GM23338 (cell line): ENCODE data around the gene BCL2L2. TPM values are rescaled to one million over a fixed set of nuclear protein-coding genes. Genes with fewer than 3 reads are reported as not detected.

ENCODE experiments used
- ATAC-seq: fragments of 200-7000 bp; cut with Tn5 transposase; 3 replicates; pipeline ENCODE4 v1.9.1; 2020
- DNase-seq: peaks from one replicate; pipeline ENCODE4 v3.0.0-alpha.2; 2015; ENCODE audit warnings: low spot score
- H2AFZ ChIP-seq: fragments of 200-600 bp; sonication (generic); 2 replicates; pipeline ENCODE4 v1.8.0; 2016; ENCODE audit warnings: antibody characterized with exemption, mild to moderate bottlenecking, moderate library complexity
- H3F3A ChIP-seq: fragments of 200-600 bp; sonication (generic); replicated peaks from 2 replicates; pipeline ENCODE4 v1.8.0; 2017; ENCODE audit warnings: antibody characterized with exemption, mixed run types, low read depth
- H3K27ac ChIP-seq: fragments of 200-600 bp; sonication (generic); 2 replicates; pipeline ENCODE4 v1.6.1; 2016; ENCODE audit warnings: low read depth
- H3K27me3 ChIP-seq: fragments of 200-600 bp; sonication (generic); 2 replicates; pipeline ENCODE4 v1.8.0; 2016; ENCODE audit warnings: mild to moderate bottlenecking, mixed run types, moderate library complexity; ENCODE audit not compliant: insufficient read depth
- H3K36me3 ChIP-seq: fragments of 200-600 bp; sonication (generic); 2 replicates; pipeline ENCODE4 v1.8.0; 2016; ENCODE audit warnings: mild to moderate bottlenecking; ENCODE audit not compliant: insufficient read depth
- H3K4me1 ChIP-seq: fragments of 200-600 bp; sonication (generic); 2 replicates; pipeline ENCODE4 v1.8.0; 2016; ENCODE audit warnings: mild to moderate bottlenecking, moderate library complexity; ENCODE audit not compliant: insufficient read depth
- H3K4me2 ChIP-seq: fragments of 200-600 bp; sonication (generic); 2 replicates; pipeline ENCODE4 v1.7.1; 2017; ENCODE audit warnings: mixed run types
- H3K4me3 ChIP-seq: fragments of 200-600 bp; sonication (generic); 2 replicates; pipeline ENCODE4 v1.6.1; 2016; ENCODE audit warnings: mixed run types
- H3K79me2 ChIP-seq: fragments of 200-600 bp; sonication (generic); replicated peaks from 2 replicates; pipeline ENCODE4 v1.8.0; 2017; ENCODE audit warnings: mild to moderate bottlenecking; ENCODE audit not compliant: insufficient read depth
- H3K9me2 ChIP-seq: fragments of 200-600 bp; sonication (generic); 2 replicates; pipeline ENCODE4 v1.8.0; 2017; ENCODE audit not compliant: insufficient read depth
- H4K20me1 ChIP-seq: fragments of 200-600 bp; sonication (generic); replicated peaks from 2 replicates; pipeline ENCODE4 v1.8.0; 2017; ENCODE audit warnings: mild to moderate bottlenecking; ENCODE audit not compliant: insufficient read depth
- H3K27ac Mint-ChIP-seq: 2 replicates; pipeline ENCODE4 v1.8.0; 2020; ENCODE audit warnings: inconsistent platforms, mild to moderate bottlenecking, moderate library complexity, mixed read lengths
- H3K27me3 Mint-ChIP-seq: 3 replicates; pipeline ENCODE4 v1.8.0; 2022; ENCODE audit warnings: low read depth, mild to moderate bottlenecking, moderate library complexity, mixed read lengths, inconsistent platforms; ENCODE audit not compliant: insufficient read depth, poor library complexity
- H3K36me3 Mint-ChIP-seq: 3 replicates; pipeline ENCODE4 v1.8.0; 2021; ENCODE audit warnings: low read depth, mild to moderate bottlenecking, inconsistent platforms, moderate library complexity, mixed read lengths
- H3K4me1 Mint-ChIP-seq: 3 replicates; pipeline ENCODE4 v1.8.0; 2020; ENCODE audit warnings: mild to moderate bottlenecking, inconsistent platforms, mixed read lengths
- H3K4me3 Mint-ChIP-seq: 3 replicates; pipeline ENCODE4 v1.8.0; 2021; ENCODE audit warnings: moderate library complexity, mild to moderate bottlenecking, inconsistent platforms, mixed read lengths
- H3K9me3 Mint-ChIP-seq: 3 replicates; pipeline ENCODE4 v1.8.0; 2020; ENCODE audit warnings: moderate library complexity, mild to moderate bottlenecking, inconsistent platforms, mixed read lengths
- EZH2 ChIP-seq: fragments of 200-600 bp; sonication (generic); IDR thresholded peaks from one replicate; pipeline ENCODE4 v1.8.0; 2017; ENCODE audit warnings: antibody characterized with exemption, mild to moderate bottlenecking, low read depth; ENCODE audit not compliant: unreplicated experiment
- EZH2phosphoT487 ChIP-seq: fragments of 200-600 bp; sonication (generic); IDR thresholded peaks from one replicate; pipeline ENCODE4 v1.8.1; 2018; ENCODE audit warnings: antibody characterized with exemption; ENCODE audit not compliant: unreplicated experiment
- JUNB ChIP-seq: IDR thresholded peaks from one replicate; pipeline ENCODE4 v1.6.1; 2016; ENCODE audit warnings: antibody characterized with exemption; ENCODE audit not compliant: unreplicated experiment
- NANOG ChIP-seq: IDR thresholded peaks from 2 replicates; pipeline ENCODE4 v1.6.1; 2016; ENCODE audit warnings: antibody characterized with exemption, borderline replicate concordance
- STAT1 ChIP-seq: IDR thresholded peaks from one replicate; pipeline ENCODE4 v1.6.1; 2016; ENCODE audit warnings: antibody characterized with exemption; ENCODE audit not compliant: unreplicated experiment
- ZNF462 ChIP-seq: fragments of 250-450 bp; sonication (Bioruptor Pico); IDR thresholded peaks from 2 replicates; pipeline ENCODE4 v1.5.0; 2020; ENCODE audit warnings: mild to moderate bottlenecking, moderate library complexity
- polyA plus RNA-seq: library from polyadenylated mRNA; unstranded; fragments of >200 nt; fragmentation: Nextera tagmentation; extraction: Ambion mirVana; gene quantifications from 2 replicates; pipeline ENCODE4 v1.2.1, GENCODE V29; 2016
- total RNA-seq: library from RNA; depleted of rRNA; stranded (reverse); fragments of >200 nt; shearing (Covaris generic); gene quantifications from 2 replicates; pipeline ENCODE4 v1.2.3, GENCODE V29; 2014

The BCL2L2 gene
- total and polyA plus RNA-seq, 2 experiments from 2014 or later = 3.5 to 12.3 TPM

DNA sequence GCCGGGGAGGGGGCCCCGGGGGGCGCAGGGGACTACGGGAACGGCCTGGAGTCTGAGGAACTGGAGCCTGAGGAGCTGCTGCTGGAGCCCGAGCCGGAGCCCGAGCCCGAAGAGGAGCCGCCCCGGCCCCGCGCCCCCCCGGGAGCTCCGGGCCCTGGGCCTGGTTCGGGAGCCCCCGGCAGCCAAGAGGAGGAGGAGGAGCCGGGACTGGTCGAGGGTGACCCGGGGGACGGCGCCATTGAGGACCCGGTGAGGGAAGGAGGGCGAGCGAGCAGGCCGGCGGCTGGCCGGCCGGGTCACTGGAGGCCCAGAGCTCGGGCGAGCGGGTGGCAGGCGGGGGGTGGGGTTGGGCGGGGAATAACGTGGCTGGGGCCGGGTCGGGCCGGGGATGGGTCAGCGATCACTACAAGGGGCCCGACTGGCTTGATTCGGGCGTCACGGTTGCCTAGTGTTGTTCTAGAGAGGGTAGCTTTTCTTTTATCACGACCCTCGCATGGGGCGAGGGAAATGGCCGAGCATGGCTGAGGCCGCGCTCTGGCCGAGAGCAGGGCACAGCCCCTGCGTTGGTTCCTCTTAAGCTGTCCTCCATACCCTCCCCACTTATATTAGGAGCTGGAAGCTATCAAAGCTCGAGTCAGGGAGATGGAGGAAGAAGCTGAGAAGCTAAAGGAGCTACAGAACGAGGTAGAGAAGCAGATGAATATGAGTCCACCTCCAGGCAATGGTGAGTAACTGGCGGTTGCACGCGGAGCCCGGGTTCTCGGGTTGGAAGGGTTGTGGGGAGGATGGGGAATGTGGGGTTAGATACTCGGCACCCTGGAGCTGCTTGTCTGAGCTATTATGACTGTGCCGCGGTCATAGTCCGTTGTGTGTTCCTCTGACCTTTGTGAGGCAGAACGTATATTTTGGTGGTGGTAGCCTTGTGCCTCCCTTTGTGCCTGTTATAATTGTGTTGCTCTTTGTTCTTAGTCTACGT, 15.2 kb downstream of the BCL2L2 start (continued):
- TF ChIP-seq ZNF462 (CRISPR knock-in tag) (no peak), NANOG (no peak), EZH2phosphoT487 (no peak), JUNB (no peak), EZH2 (no peak)

GRCh38 chr14:23322568-23323517, 16.2 kb downstream of the BCL2L2 start:
- ATAC-seq = no peak
- H3K4me3 Mint-ChIP-seq = peak overlapping the region; percentile 98
- H3K27ac Mint-ChIP-seq = peak overlapping the region; percentile 98
- Histone ChIP-seq H3K4me2 (peak overlapping the region; percentile 99), H3K4me1 (peaks cover 10% of the 10 kb centered on the region), H3K36me3 (peaks cover 28% of the 10 kb centered on the region), H4K20me1 (peaks cover 9% of the 10 kb centered on the region; the same call in 1 of the 2 replicates), H3K27me3 (no peaks in the 10 kb centered on the region), H3K79me2 (peaks cover 21% of the 10 kb centered on the region), H3K9me2 (peaks cover 7% of the 10 kb centered on the region; the same call in 1 of the 2 replicates), H2AFZ (no peak overlapping the region), H3K4me3 (peak overlapping the region; percentile 99), H3F3A (peaks cover 43% of the 10 kb centered on the region), H3K27ac (peak overlapping the region; percentile 93)
- H3K36me3 Mint-ChIP-seq = peaks cover 45% of the 10 kb centered on the region
- peaks cover 11% of the 10 kb centered on the region for H3K27me3 Mint-ChIP-seq
- no peak for DNase-seq
- peaks cover 26% of the 10 kb centered on the region for H3K4me1 Mint-ChIP-seq
- no peaks in the 10 kb centered on the region for H3K9me3 Mint-ChIP-seq
- no peak for TF ChIP-seq STAT1
